A673 (cell line): ENCODE data around the gene WDR54.

Experiments used
- CTCF ChIP-seq: fragments of 300-800, 200-600 bp; sonication (generic); conservative IDR thresholded peaks from 2 replicates; pipeline ENCODE4 v1.5.1; 2017; ENCODE audit warnings: low read depth, mild to moderate bottlenecking, antibody characterized with exemption, low read length, moderate library complexity, mixed read lengths
- EZH2 ChIP-seq: fragments of 200-600 bp; sonication (generic); IDR thresholded peaks from 2 replicates; pipeline ENCODE4 v1.6.1; 2017; ENCODE audit warnings: borderline replicate concordance, low read depth, mild to moderate bottlenecking, mixed read lengths, antibody characterized with exemption, low read length; ENCODE audit not compliant: poor library complexity, severe bottlenecking

DNA sequence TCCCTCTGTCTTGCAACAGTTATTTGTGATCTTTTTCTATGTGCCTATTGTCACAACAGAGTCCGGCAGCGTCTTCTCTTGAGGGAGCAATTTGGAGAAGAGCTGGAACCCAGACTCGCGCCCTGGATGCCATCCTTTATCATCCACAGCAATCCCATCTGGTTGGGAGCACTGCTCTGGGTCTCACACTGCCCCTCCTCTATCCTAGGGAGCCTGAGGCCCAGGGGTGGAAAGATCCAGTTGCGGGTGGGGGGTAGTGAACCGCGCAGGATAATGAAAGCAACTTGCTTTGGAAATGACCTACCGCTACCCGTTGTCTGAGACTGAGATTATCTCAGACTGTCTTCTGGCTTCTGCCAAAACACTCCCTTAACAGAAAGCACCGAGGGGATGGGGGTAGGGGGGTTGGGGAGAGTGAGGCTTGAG, 37.4 kb downstream of the WDR54 start:
- TF ChIP-seq CTCF (no peak), EZH2 (no peak)
